ENCODE data around the gene MYO18B.

DNA sequence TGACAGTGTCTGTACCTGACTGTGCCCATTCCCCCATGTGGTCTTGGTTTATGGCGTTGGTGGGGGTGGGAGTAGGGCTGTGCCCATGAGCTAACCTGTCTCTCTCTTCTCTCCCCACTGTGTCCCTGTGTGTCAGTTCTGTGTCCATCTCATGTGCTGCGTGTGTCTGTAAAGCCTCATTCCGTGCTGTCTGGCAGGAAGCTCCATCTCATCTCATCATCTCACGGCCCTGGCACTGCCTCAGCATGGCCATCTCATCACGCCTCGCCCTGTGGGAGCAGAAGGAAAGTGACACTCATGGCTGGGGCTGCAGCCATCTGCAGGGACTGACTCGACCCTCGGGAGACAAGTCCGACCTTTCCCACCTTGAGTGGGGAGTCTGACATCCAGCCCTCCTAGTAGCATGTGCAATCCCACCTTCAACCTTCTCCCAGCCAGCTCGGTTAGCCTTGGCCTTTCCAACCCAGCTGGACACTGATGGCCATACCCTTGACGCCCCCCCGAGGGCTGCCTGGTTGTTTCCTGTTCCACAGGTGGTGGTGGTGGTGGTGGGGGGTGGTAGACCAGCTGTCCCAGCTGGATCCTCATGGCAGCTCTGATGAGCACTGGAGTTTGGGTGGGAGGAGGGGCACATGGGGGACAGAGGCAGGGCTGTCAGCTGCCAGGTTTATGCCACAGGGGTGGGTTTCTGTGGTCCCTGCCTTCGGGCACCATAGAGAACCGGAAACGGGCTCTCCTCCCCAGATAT is 19.0 kb downstream of the MYO18B start:
- no peak for TF ChIP-seq EZH2phosphoT487 (IDR thresholded peaks at IDR 0.05; ENCODE audit: borderline replicate concordance, low read length)
- TF ChIP-seq, protein P1, sequence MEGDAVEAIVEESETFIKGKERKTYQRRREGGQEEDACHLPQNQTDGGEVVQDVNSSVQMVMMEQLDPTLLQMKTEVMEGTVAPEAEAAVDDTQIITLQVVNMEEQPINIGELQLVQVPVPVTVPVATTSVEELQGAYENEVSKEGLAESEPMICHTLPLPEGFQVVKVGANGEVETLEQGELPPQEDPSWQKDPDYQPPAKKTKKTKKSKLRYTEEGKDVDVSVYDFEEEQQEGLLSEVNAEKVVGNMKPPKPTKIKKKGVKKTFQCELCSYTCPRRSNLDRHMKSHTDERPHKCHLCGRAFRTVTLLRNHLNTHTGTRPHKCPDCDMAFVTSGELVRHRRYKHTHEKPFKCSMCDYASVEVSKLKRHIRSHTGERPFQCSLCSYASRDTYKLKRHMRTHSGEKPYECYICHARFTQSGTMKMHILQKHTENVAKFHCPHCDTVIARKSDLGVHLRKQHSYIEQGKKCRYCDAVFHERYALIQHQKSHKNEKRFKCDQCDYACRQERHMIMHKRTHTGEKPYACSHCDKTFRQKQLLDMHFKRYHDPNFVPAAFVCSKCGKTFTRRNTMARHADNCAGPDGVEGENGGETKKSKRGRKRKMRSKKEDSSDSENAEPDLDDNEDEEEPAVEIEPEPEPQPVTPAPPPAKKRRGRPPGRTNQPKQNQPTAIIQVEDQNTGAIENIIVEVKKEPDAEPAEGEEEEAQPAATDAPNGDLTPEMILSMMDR (conservative IDR thresholded peaks at IDR 0.05; ENCODE audit: low read depth, low read length), result no peak

Data from PC-3 (cell line).